ENCODE results near the gene IFNG. TPM values are rescaled to one million over a fixed set of nuclear protein-coding genes. Genes with fewer than 3 reads are reported as not detected.

IFNG gene
- total RNA-seq, 1 experiment from 2014 or later = not detected

DNA sequence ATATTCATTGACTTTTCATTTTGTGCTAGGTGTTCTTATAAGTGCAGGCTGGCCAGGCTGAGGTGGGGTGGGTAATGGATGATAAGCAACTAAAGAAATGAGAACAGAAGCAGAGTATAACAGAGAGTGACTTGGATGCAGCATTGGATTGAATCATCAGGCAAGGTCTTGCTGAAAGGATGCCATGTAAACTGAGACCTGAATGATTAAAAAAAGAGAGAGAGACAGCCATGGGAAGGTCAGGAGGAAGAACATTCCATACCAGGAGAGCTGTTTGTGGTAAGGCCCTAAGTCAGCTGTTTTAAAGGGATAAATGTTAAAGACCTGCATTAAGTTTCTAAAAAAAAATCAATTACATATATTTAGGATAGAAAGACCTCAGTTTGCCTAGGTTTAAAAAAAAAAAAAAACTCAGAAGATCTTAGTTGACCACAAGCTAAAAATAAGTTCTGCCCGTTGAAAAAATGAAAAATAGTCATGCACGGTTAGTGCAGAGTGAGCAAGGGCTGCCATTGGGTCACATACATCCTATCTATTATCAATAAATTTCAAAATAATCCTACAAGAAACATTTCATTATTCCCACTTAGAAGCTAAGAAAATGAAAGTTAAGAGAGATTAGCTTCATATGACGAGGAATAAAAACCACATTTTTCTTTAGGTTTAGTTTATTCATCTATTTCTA lies 37.2 kb downstream of the IFNG start:
- Histone ChIP-seq H2AFZ (no peak overlapping the region), H3K79me2 (ENCODE audit: low read depth) (no peaks in the 10 kb centered on the region), H3K27ac (no peak overlapping the region), H3K4me1 (replicated peaks; ENCODE audit: insufficient read depth) (no peaks in the 10 kb centered on the region), H3K9me3 (ENCODE audit: insufficient read depth, low read depth) (no peaks in the 10 kb centered on the region), H4K20me1 (ENCODE audit: insufficient read depth) (no peaks in the 10 kb centered on the region), H3K4me3 (no peak overlapping the region), H3K36me3 (ENCODE audit: low read depth) (no peaks in the 10 kb centered on the region), H3F3A (ENCODE audit: insufficient read depth, low read depth) (no peaks in the 10 kb centered on the region), H3K4me2 (no peak overlapping the region), H3K27me3 (ENCODE audit: insufficient read depth, low read depth) (no peaks in the 10 kb centered on the region), H3K9me2 (ENCODE audit: insufficient read depth) (0 out of 2 replicates have a peak, but pooled peaks cover 4% of the 10 kb centered on the region)
- no TSS peak for BruUV-seq (replicated peaks)
- POLR2A ChIA-PET (ENCODE audit: unreplicated experiment) = no interaction called here
- intact Hi-C loops (cut with micrococcal nuclease; ENCODE audit: unreplicated experiment) = no loop called here
- CTCF ChIA-PET = no interaction called here
- TF ChIP-seq EZH2 (IDR thresholded peaks at IDR 0.05; ENCODE audit: low read depth) = no peak
- TF ChIP-seq, protein P1, sequence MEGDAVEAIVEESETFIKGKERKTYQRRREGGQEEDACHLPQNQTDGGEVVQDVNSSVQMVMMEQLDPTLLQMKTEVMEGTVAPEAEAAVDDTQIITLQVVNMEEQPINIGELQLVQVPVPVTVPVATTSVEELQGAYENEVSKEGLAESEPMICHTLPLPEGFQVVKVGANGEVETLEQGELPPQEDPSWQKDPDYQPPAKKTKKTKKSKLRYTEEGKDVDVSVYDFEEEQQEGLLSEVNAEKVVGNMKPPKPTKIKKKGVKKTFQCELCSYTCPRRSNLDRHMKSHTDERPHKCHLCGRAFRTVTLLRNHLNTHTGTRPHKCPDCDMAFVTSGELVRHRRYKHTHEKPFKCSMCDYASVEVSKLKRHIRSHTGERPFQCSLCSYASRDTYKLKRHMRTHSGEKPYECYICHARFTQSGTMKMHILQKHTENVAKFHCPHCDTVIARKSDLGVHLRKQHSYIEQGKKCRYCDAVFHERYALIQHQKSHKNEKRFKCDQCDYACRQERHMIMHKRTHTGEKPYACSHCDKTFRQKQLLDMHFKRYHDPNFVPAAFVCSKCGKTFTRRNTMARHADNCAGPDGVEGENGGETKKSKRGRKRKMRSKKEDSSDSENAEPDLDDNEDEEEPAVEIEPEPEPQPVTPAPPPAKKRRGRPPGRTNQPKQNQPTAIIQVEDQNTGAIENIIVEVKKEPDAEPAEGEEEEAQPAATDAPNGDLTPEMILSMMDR (conservative IDR thresholded peaks at IDR 0.05) = no peak
- DNase-seq = no peak

- no TSS peak for BruUV-seq (replicated peaks)
- no peak for DNase-seq
- Histone ChIP-seq H3K27ac (no peak overlapping the region), H3K4me3 (no peak overlapping the region), H3K27me3 (ENCODE audit: insufficient read depth, low read depth) (no peaks in the 10 kb centered on the region), H3K79me2 (ENCODE audit: low read depth) (no peaks in the 10 kb centered on the region), H3K4me1 (replicated peaks; ENCODE audit: insufficient read depth) (no peaks in the 10 kb centered on the region), H4K20me1 (ENCODE audit: insufficient read depth) (no peaks in the 10 kb centered on the region), H3K9me2 (ENCODE audit: insufficient read depth) (0 out of 2 replicates have a peak, but pooled peaks cover 4% of the 10 kb centered on the region), H3K36me3 (ENCODE audit: low read depth) (no peaks in the 10 kb centered on the region), H3F3A (ENCODE audit: insufficient read depth, low read depth) (no peaks in the 10 kb centered on the region), H3K4me2 (no peak overlapping the region), H2AFZ (no peak overlapping the region), H3K9me3 (ENCODE audit: insufficient read depth, low read depth) (no peaks in the 10 kb centered on the region)
- intact Hi-C loops (cut with micrococcal nuclease; ENCODE audit: unreplicated experiment) = no loop called here
- POLR2A ChIA-PET (ENCODE audit: unreplicated experiment) = interaction anchor here (0.7 kb wide), 1 partner anchor 61 kb away, joined by 6 read pairs; no protein-coding TSS in a partner anchor
- CTCF ChIA-PET = no interaction called here
- TF ChIP-seq EZH2 (IDR thresholded peaks at IDR 0.05; ENCODE audit: low read depth) = no peak
- TF ChIP-seq, protein P1 (conservative IDR thresholded peaks at IDR 0.05) = no peak
Observed at GRCh38 chr12:68121143-68121542, 38.4 kb downstream of the IFNG start.

GRCh38 chr12:68119724-68120211 lies 39.8 kb downstream of the IFNG start:
- H4K20me1 ChIP-seq (ENCODE audit: insufficient read depth) = no peaks in the 10 kb centered on the region
- H3K79me2 ChIP-seq (ENCODE audit: low read depth) = no peaks in the 10 kb centered on the region
- ChIA-PET POLR2A (ENCODE audit: unreplicated experiment) (interaction anchor here (0.6 kb wide), 2 partner anchors 79 to 636 kb away, joined by 3 to 4 read pairs; no protein-coding TSS in a partner anchor), CTCF (interaction anchor here (0.5 kb wide), 1 partner anchor 62 kb away, joined by 3 read pairs; no protein-coding TSS in a partner anchor)
- no peaks in the 10 kb centered on the region for H3K36me3 ChIP-seq (ENCODE audit: low read depth)
- H3K9me2 ChIP-seq (ENCODE audit: insufficient read depth) = 0 out of 2 replicates have a peak, but pooled peaks cover 4% of the 10 kb centered on the region
- TF ChIP-seq EZH2 (IDR thresholded peaks at IDR 0.05; ENCODE audit: low read depth) = no peak
- TF ChIP-seq, protein P1 (conservative IDR thresholded peaks at IDR 0.05) = no peak
- H3K4me2 ChIP-seq = no peak overlapping the region
- H3F3A ChIP-seq (ENCODE audit: insufficient read depth, low read depth) = no peaks in the 10 kb centered on the region
- H3K27ac ChIP-seq = no peak overlapping the region
- no peak for DNase-seq
- no peaks in the 10 kb centered on the region for H3K27me3 ChIP-seq (ENCODE audit: insufficient read depth, low read depth)
- no peaks in the 10 kb centered on the region for H3K4me1 ChIP-seq (replicated peaks; ENCODE audit: insufficient read depth)
- intact Hi-C loops (cut with micrococcal nuclease; ENCODE audit: unreplicated experiment) = no loop called here
- H3K4me3 ChIP-seq = no peak overlapping the region
- no TSS peak for BruUV-seq (replicated peaks)
- no peaks in the 10 kb centered on the region for H3K9me3 ChIP-seq (ENCODE audit: insufficient read depth, low read depth)
- no peak overlapping the region for H2AFZ ChIP-seq
